Measurements from ENCODE around the gene BMP8B.

DNA sequence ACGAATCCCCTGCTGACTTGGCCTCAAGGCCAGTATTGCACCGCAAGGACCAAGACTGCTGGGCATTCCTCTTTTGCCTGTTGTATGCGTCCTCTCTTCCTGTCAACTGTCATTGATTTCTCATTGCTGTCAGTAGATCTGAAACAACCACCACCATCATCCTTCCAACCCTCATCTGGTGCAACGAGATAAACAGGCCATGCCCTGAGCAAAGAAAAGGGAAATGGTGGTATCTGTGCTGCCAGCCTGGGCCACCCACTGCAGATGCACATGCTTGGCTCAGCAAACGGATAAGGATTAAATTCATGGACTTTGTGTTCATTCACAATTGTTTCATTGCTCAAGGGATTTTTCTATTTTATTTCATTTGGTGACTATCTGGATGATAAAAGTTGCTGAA lies 31.2 kb downstream of the BMP8B start:
- no peak for TF ChIP-seq POLR2AphosphoS5 (IDR thresholded peaks at IDR 0.05)
- no peak for TF ChIP-seq POLR2A (IDR thresholded peaks at IDR 0.05)
- TF ChIP-seq, protein P1, sequence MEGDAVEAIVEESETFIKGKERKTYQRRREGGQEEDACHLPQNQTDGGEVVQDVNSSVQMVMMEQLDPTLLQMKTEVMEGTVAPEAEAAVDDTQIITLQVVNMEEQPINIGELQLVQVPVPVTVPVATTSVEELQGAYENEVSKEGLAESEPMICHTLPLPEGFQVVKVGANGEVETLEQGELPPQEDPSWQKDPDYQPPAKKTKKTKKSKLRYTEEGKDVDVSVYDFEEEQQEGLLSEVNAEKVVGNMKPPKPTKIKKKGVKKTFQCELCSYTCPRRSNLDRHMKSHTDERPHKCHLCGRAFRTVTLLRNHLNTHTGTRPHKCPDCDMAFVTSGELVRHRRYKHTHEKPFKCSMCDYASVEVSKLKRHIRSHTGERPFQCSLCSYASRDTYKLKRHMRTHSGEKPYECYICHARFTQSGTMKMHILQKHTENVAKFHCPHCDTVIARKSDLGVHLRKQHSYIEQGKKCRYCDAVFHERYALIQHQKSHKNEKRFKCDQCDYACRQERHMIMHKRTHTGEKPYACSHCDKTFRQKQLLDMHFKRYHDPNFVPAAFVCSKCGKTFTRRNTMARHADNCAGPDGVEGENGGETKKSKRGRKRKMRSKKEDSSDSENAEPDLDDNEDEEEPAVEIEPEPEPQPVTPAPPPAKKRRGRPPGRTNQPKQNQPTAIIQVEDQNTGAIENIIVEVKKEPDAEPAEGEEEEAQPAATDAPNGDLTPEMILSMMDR (IDR thresholded peaks at IDR 0.05), result no peak
